Hematopoietic multipotent progenitor cell (in vitro differentiated cells): ENCODE data around the gene KXD1. TPM values are rescaled to one million over a fixed set of nuclear protein-coding genes. Genes with fewer than 3 reads are reported as not detected.
A peak's percentile ranks its signal among the peaks of the same experiment; 100 is the strongest.

Source experiments
- DNase-seq, 3 donors: peaks; one replicate each; pipeline ENCODE4 v3.0.0-alpha.2; 2011 to 2015; ENCODE audit warnings: low read depth in 2 of 3, low spot score in 2 of 3
- total RNA-seq: library from RNA; depleted of rRNA; stranded (reverse); fragments of >200 nt; gene quantifications from one replicate; pipeline ENCODE4 v1.2.3, GENCODE V29; 2012

The KXD1 gene
- total RNA-seq, 1 donor = 102 TPM

GRCh38 chr19:18611327-18612050 is 53.8 kb downstream of the KXD1 start:
- DNase-seq = no peak

GRCh38 chr19:18612051-18612771 is 54.5 kb downstream of the KXD1 start:
- no peak for DNase-seq

GRCh38 chr19:18612772-18613588 is 55.3 kb downstream of the KXD1 start, which contains the start of gene TMEM59L:
TSS of gene TMEM59L (plus strand) at chr19:18612870. CDS start at chr19:18612959, 89 bp downstream.
- DNase-seq = peak in 2 of 3 donors; percentile 72 to 77

GRCh38 chr19:18613589-18614234 is 56.0 kb downstream of the KXD1 start:
- no peak for DNase-seq

GRCh38 chr19:18616023-18616422 is 58.4 kb downstream of the KXD1 start:
- DNase-seq = no peak

GRCh38 chr19:18617562-18617961 is 59.9 kb downstream of the KXD1 start:
- no peak for DNase-seq

GRCh38 chr19:18618236-18618635 is 60.6 kb downstream of the KXD1 start:
- no peak for DNase-seq

Other genes with a start within 250 kb of the KXD1 start
- 125 TPM for gene LSM4, start 234.8 kb upstream of the KXD1 start, total RNA-seq
- gene PGPEP1, start 217.3 kb upstream of the KXD1 start, total RNA-seq = 47.7 TPM
- gene GDF15, start 171.7 kb upstream of the KXD1 start, total RNA-seq = 0.27 TPM
- 5.4 TPM for gene LRRC25, start 160.2 kb upstream of the KXD1 start, total RNA-seq
- 82.1 TPM for gene SSBP4, start 138.5 kb upstream of the KXD1 start, total RNA-seq
- 109 TPM for gene ISYNA1, start 119.7 kb upstream of the KXD1 start, total RNA-seq
- 28.8 TPM for gene ELL, start 35.8 kb upstream of the KXD1 start, total RNA-seq
- 259 TPM for gene FKBP8, start 14.3 kb upstream of the KXD1 start, total RNA-seq
- 1,539 TPM for gene UBA52, start 14.0 kb downstream of the KXD1 start, total RNA-seq
- gene REX1BD, start 30.9 kb downstream of the KXD1 start, total RNA-seq = 65.4 TPM
- gene CRLF1, start 48.9 kb downstream of the KXD1 start, total RNA-seq = not detected
- gene TMEM59L, start 55.0 kb downstream of the KXD1 start, total RNA-seq = not detected
- 11.0 TPM for gene KLHL26, start 79.2 kb downstream of the KXD1 start, total RNA-seq
- gene CRTC1, start 125.8 kb downstream of the KXD1 start, total RNA-seq = 6.7 TPM
- under 0.01 TPM for gene COMP, start 233.4 kb downstream of the KXD1 start, total RNA-seq